ENCODE data around the gene LTBP1.

LTBP1 gene

DNA sequence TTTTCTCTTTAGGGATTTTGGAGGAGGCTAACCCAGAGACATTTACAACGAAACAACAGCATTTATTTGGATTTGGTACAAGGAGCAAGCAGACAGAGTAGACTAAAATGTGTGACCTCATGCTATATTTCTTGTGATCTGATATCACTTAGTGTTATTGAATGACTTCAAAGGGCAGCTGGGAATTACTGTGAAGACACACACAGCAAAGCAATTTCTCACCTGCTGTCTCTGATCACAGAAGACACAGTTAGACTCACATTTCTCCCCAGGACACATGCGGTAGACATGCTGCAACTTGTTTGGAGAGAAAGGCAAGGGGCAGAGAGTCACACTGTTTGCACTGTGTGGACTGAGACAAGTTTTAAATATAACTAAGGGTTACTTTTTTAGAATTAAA, 67.5 kb downstream of the LTBP1 start:
- TF ChIP-seq, protein P1, sequence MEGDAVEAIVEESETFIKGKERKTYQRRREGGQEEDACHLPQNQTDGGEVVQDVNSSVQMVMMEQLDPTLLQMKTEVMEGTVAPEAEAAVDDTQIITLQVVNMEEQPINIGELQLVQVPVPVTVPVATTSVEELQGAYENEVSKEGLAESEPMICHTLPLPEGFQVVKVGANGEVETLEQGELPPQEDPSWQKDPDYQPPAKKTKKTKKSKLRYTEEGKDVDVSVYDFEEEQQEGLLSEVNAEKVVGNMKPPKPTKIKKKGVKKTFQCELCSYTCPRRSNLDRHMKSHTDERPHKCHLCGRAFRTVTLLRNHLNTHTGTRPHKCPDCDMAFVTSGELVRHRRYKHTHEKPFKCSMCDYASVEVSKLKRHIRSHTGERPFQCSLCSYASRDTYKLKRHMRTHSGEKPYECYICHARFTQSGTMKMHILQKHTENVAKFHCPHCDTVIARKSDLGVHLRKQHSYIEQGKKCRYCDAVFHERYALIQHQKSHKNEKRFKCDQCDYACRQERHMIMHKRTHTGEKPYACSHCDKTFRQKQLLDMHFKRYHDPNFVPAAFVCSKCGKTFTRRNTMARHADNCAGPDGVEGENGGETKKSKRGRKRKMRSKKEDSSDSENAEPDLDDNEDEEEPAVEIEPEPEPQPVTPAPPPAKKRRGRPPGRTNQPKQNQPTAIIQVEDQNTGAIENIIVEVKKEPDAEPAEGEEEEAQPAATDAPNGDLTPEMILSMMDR (IDR thresholded peaks at IDR 0.05; ENCODE audit: unreplicated experiment in 3 of 3), result no peak
- H3K36me3 Mint-ChIP-seq (ENCODE audit: low read depth), result no peaks in the 10 kb centered on the region
- peak overlapping the region; percentile 74 to 81 (median 78) for H3K27ac Mint-ChIP-seq
- H3K4me1 Mint-ChIP-seq, result peaks cover 47% of the 10 kb centered on the region
- H3K4me3 Mint-ChIP-seq, result peak overlapping the region in 1 of 3 experiments; percentile 23
- peaks cover 3% of the 10 kb centered on the region for H3K27me3 Mint-ChIP-seq (ENCODE audit: low read depth)
- H3K9me3 Mint-ChIP-seq, result no peaks in the 10 kb centered on the region

DNA sequence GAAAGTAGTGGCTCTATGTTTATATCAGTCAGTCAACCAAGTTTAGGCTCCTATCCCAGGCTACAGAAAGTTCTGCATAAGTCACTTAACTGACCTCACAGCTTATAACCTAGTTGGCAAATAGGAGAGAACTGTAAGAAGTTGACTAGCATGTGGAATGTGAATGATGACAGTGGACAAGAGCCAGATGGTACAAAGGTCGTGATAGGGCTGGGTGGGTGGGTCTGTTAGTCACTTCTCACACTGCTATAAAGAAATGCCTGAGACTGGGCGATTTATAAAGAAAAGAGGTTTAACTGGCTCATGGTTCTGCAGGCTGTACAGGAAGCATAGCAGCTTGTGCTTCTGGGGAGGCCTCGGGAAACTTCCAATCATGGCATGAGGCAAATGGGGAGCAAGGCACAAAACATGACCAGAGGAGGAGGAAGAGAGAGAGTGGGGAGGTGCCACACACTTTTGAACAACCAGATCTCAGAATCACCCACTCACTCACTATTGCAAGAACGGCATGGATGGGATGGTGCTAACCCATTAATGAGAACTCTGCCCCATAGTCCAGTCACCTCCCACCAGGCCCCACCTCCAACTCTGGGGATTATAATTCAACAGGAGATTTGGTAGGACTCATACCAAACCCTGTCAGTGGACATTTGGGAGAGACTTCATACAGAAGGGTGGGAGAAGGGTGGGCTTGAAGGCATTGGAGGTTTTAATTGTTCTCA, 68.8 kb downstream of the LTBP1 start:
- H3K36me3 Mint-ChIP-seq (ENCODE audit: low read depth), result no peaks in the 10 kb centered on the region
- no peaks in the 10 kb centered on the region for H3K9me3 Mint-ChIP-seq
- peak overlapping the region; percentile 67 to 81 (median 78) for H3K27ac Mint-ChIP-seq
- H3K4me1 Mint-ChIP-seq, result peaks cover 49% of the 10 kb centered on the region
- TF ChIP-seq, protein P1 (IDR thresholded peaks at IDR 0.05; ENCODE audit: unreplicated experiment in 3 of 3), result no peak
- no peak overlapping the region for H3K4me3 Mint-ChIP-seq
- peaks cover 3% of the 10 kb centered on the region for H3K27me3 Mint-ChIP-seq (ENCODE audit: low read depth)

DNA sequence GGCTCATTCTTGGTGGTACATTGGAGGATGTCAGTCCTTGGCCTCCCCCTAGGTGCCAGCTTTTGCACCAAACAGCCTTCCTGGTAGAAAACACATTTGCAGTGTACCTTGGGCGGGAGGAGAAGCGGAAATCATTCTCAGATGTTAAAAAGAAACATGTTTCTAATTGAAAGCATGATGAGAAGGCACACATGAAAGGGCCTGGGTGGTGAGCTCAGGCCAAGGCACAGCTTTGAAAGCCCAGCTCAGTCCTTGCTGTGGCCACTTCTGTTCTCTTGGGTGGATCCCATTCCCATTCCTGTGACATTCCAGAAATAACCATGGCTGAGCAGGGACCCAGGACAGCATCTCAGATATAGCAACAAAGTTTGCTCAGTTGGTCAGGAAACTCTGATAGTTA, 71.5 kb downstream of the LTBP1 start:
- Mint-ChIP-seq H3K4me1 (peaks cover 64% of the 10 kb centered on the region), H3K4me3 (no peak overlapping the region), H3K27ac (peak overlapping the region; percentile 53 to 85 (median 64)), H3K36me3 (ENCODE audit: low read depth) (no peaks in the 10 kb centered on the region), H3K9me3 (no peaks in the 10 kb centered on the region), H3K27me3 (ENCODE audit: low read depth) (peaks cover 3% of the 10 kb centered on the region)
- TF ChIP-seq, protein P1 (IDR thresholded peaks at IDR 0.05; ENCODE audit: unreplicated experiment in 3 of 3), result no peak

DNA sequence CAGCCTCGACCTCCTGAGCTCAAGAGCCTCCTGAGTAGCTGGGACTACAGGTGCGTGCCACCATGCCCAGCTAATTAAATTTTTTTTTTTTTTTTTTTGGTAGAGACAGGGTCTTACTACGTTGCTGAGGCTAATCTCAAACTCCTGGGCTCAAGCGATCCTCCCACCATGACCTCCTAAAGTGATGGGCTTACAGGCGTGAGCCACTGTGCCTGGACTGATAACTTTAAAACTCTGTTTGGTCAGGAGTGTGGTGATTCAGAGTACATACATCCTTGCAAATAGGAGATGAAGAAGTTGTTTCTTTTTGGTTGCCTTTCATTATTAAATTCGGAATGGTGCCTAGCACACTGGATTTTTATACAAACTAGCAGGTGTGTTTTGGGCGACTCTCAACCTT, 73.0 kb downstream of the LTBP1 start:
- no peak overlapping the region for H3K4me3 Mint-ChIP-seq
- peak overlapping the region in 1 of 3 experiments; percentile 44 for H3K27ac Mint-ChIP-seq
- peaks cover 9% of the 10 kb centered on the region for H3K36me3 Mint-ChIP-seq (ENCODE audit: low read depth)
- H3K9me3 Mint-ChIP-seq, result peaks cover 7% of the 10 kb centered on the region
- TF ChIP-seq, protein P1 (IDR thresholded peaks at IDR 0.05; ENCODE audit: unreplicated experiment in 3 of 3), result no peak
- peaks cover 64% of the 10 kb centered on the region for H3K4me1 Mint-ChIP-seq
- H3K27me3 Mint-ChIP-seq (ENCODE audit: low read depth), result peaks cover 3% of the 10 kb centered on the region

DNA sequence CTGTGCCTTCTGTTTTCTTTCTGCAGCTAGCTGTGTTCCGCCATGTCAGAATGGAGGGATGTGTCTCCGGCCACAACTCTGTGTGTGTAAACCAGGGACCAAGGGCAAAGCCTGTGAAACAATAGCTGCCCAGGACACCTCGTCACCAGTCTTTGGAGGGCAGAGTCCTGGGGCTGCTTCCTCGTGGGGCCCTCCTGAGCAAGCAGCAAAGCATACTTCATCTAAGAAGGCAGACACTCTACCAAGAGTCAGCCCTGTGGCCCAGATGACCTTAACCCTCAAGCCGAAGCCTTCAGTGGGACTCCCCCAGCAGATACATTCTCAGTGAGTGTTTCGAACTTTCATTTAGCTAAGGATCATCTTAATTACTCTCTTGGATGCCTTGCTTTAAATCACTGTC, 74.1 kb downstream of the LTBP1 start:
- Mint-ChIP-seq H3K4me3 (no peak overlapping the region), H3K4me1 (peaks cover 53% of the 10 kb centered on the region), H3K36me3 (ENCODE audit: low read depth) (peaks cover 9% of the 10 kb centered on the region), H3K27me3 (ENCODE audit: low read depth) (no peaks in the 10 kb centered on the region), H3K9me3 (peaks cover 7% of the 10 kb centered on the region), H3K27ac (peak overlapping the region; percentile 62 to 95 (median 75))
- TF ChIP-seq, protein P1 (IDR thresholded peaks at IDR 0.05; ENCODE audit: unreplicated experiment in 3 of 3), result no peak

All from nephron (organoid).